KMS-11 (cell line): ENCODE measurements around the gene ARMC3.

Source experiments
- H2AFZ ChIP-seq: fragments of 200-600 bp; sonication (generic); 2 replicates; pipeline ENCODE4 v1.6.1; 2016; ENCODE audit warnings: antibody characterized with exemption, mixed run types, low read depth
- H3K27ac ChIP-seq: fragments of 200-600 bp; sonication (generic); 2 replicates; pipeline ENCODE4 v1.6.1; 2016; ENCODE audit warnings: mild to moderate bottlenecking, mixed run types
- H3K27me3 ChIP-seq: fragments of 200-600 bp; sonication (generic); 2 replicates; pipeline ENCODE4 v1.6.1; 2017; ENCODE audit warnings: mild to moderate bottlenecking, low read depth, mixed run types, moderate library complexity; ENCODE audit not compliant: insufficient read depth
- H3K36me3 ChIP-seq: fragments of 200-600 bp; sonication (generic); 2 replicates; pipeline ENCODE4 v1.6.1; 2017; ENCODE audit warnings: mild to moderate bottlenecking, mixed run types; ENCODE audit not compliant: insufficient read depth
- H3K4me1 ChIP-seq: fragments of 200-600 bp; sonication (generic); 2 replicates; pipeline ENCODE4 v1.6.1; 2016; ENCODE audit warnings: mild to moderate bottlenecking, low read depth, mixed run types; ENCODE audit not compliant: poor library complexity, severe bottlenecking
- H3K4me2 ChIP-seq: fragments of 200-600 bp; sonication (generic); 2 replicates; pipeline ENCODE4 v1.7.0; 2016; ENCODE audit warnings: mild to moderate bottlenecking, mixed run types
- H3K4me3 ChIP-seq: fragments of 200-600 bp; sonication (generic); IDR thresholded peaks from 2 replicates; pipeline ENCODE4 v1.6.1; 2017; ENCODE audit warnings: low read depth, low read length, mixed read lengths; ENCODE audit not compliant: insufficient read depth
- H3K79me2 ChIP-seq: fragments of 200-600 bp; sonication (generic); 2 replicates; pipeline ENCODE4 v1.6.1; 2016; ENCODE audit warnings: low read depth, mixed run types; ENCODE audit not compliant: insufficient read depth
- H3K9ac ChIP-seq: fragments of 200-600 bp; sonication (generic); 2 replicates; pipeline ENCODE4 v1.6.1; 2016; ENCODE audit warnings: mild to moderate bottlenecking, mixed run types
- H4K20me1 ChIP-seq: fragments of 200-600 bp; sonication (generic); 2 replicates; pipeline ENCODE4 v1.6.1; 2016; ENCODE audit warnings: mild to moderate bottlenecking, mixed run types; ENCODE audit not compliant: insufficient read depth
- TF ChIP-seq, protein P1 (sequence below): fragments of 200-600 bp; sonication (generic); conservative IDR thresholded peaks from 2 replicates; pipeline ENCODE4 v1.6.1; 2017; ENCODE audit warnings: low read depth, mild to moderate bottlenecking, antibody characterized with exemption, low read length, moderate library complexity, mixed read lengths

ARMC3 gene

DNA sequence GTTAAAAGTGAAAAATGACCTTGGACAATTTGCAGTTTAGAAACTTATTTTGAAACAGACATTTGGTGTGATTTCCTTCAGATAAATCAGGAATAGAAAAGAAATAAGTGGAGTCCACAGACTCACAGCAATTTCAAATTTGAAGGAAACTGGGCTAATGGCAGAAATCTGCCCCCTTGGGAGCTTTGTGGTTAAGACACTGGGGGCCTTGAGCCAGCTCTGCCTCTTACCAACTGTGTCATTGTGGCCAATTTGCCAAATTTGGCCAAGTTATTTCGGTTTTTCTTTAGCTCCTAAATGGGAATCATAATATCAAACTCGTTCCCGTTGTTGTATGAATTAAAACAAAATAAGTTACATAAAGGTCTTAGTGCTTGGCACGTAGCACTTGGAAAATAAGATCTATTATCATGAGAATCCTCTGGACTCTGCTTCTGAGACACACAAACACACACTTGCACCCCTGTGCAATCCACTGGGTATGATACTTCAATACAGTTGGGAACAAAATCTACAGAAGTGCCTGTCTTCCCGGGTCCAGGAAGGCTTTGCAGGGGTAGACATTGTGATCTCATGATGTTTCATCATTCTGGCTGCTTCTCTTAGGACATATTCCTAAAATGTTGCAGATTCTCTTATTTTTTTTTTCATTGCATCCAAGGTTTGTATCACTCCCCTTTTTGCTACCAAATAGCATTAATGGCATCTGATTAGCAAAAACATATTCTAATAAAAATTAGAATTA is 4.9 kb downstream of the ARMC3 start:
- H3K9ac ChIP-seq = no peak overlapping the region
- no peaks in the 10 kb centered on the region for H3K36me3 ChIP-seq
- no peaks in the 10 kb centered on the region for H3K27me3 ChIP-seq
- H3K27ac ChIP-seq = no peak overlapping the region
- H2AFZ ChIP-seq = no peak overlapping the region
- no peaks in the 10 kb centered on the region for H3K79me2 ChIP-seq
- no peaks in the 10 kb centered on the region for H3K4me1 ChIP-seq
- H3K4me3 ChIP-seq = no peak overlapping the region
- TF ChIP-seq, protein P1, sequence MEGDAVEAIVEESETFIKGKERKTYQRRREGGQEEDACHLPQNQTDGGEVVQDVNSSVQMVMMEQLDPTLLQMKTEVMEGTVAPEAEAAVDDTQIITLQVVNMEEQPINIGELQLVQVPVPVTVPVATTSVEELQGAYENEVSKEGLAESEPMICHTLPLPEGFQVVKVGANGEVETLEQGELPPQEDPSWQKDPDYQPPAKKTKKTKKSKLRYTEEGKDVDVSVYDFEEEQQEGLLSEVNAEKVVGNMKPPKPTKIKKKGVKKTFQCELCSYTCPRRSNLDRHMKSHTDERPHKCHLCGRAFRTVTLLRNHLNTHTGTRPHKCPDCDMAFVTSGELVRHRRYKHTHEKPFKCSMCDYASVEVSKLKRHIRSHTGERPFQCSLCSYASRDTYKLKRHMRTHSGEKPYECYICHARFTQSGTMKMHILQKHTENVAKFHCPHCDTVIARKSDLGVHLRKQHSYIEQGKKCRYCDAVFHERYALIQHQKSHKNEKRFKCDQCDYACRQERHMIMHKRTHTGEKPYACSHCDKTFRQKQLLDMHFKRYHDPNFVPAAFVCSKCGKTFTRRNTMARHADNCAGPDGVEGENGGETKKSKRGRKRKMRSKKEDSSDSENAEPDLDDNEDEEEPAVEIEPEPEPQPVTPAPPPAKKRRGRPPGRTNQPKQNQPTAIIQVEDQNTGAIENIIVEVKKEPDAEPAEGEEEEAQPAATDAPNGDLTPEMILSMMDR = no peak
- H4K20me1 ChIP-seq = no peaks in the 10 kb centered on the region
- H3K4me2 ChIP-seq = no peak overlapping the region

DNA sequence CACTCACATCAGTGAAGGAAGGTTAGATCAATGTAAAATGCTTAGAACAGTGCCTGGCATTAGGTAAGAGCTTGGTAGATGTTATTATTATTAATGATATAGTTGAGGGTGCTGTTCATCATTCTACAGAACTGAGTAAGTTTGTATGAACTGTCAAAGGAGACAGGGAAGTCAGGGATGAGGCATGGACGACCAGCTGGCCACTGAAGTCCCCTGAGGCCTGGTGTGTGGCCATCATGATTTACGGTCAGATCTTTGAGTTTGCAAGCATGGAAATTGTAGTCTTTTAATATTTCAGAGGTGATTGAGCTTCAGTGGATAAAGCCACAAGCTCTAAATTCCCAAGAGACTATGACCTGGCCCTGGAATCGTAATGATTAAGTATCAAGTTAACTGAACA is 6.9 kb downstream of the ARMC3 start:
- Histone ChIP-seq H3K9ac (no peak overlapping the region), H2AFZ (no peak overlapping the region), H3K27me3 (no peaks in the 10 kb centered on the region), H3K79me2 (no peaks in the 10 kb centered on the region), H3K4me3 (no peak overlapping the region), H3K4me1 (no peaks in the 10 kb centered on the region), H3K36me3 (no peaks in the 10 kb centered on the region), H3K4me2 (no peak overlapping the region), H3K27ac (no peak overlapping the region), H4K20me1 (no peaks in the 10 kb centered on the region)
- TF ChIP-seq, protein P1 = no peak

- H3K4me3 ChIP-seq = no peak overlapping the region
These were observed 14.6 kb downstream of the ARMC3 start for GRCh38 chr10:22942437-22942836.

GRCh38 chr10:22945934-22946673 is 18.3 kb downstream of the ARMC3 start:
- no peak overlapping the region for H2AFZ ChIP-seq
- TF ChIP-seq, protein P1 = no peak
- no peaks in the 10 kb centered on the region for H4K20me1 ChIP-seq
- H3K4me2 ChIP-seq = no peak overlapping the region
- H3K27ac ChIP-seq = no peak overlapping the region
- no peaks in the 10 kb centered on the region for H3K27me3 ChIP-seq
- H3K36me3 ChIP-seq = no peaks in the 10 kb centered on the region
- no peaks in the 10 kb centered on the region for H3K79me2 ChIP-seq
- no peak overlapping the region for H3K4me3 ChIP-seq
- H3K9ac ChIP-seq = no peak overlapping the region
- H3K4me1 ChIP-seq = no peaks in the 10 kb centered on the region

More at GRCh38 chr10:22942437-22942836, 14.6 kb downstream of the ARMC3 start:
- Histone ChIP-seq H3K9ac (no peak overlapping the region), H3K4me1 (no peaks in the 10 kb centered on the region), H3K4me2 (no peak overlapping the region), H3K79me2 (no peaks in the 10 kb centered on the region), H3K27ac (no peak overlapping the region), H2AFZ (no peak overlapping the region), H4K20me1 (no peaks in the 10 kb centered on the region), H3K27me3 (no peaks in the 10 kb centered on the region), H3K36me3 (no peaks in the 10 kb centered on the region)
- TF ChIP-seq, protein P1 = no peak
